H1 (cell line): ENCODE data around the gene BNC2. TPM values are rescaled to one million over a fixed set of nuclear protein-coding genes. Genes with fewer than 3 reads are reported as not detected.

ENCODE experiments used
- CBX5 ChIP-seq: fragments of 300-800, 300-1000 bp; sonication (generic); IDR thresholded peaks from 2 replicates; pipeline ENCODE4 v1.7.1; 2016; ENCODE audit warnings: antibody characterized with exemption, low read length, low read depth
- polyA plus RNA-seq, 7 experiments: library from polyadenylated mRNA; depleted of rRNA in 3 of 7; stranded (reverse) in 5 of 7; unstranded in 2 of 7; fragments of >200 nt in 5 of 7; fragments of 200-250 nt in 2 of 7; gene quantifications; 1 replicate in 5 of 7; 2 replicates in 1 of 7; 4 replicates in 1 of 7; pipeline versions ENCODE4 v1.2.1 to v1.2.3, GENCODE V29; 2011 to 2013; ENCODE audit warnings: missing spikeins in 2 of 7, mixed read lengths in 2 of 7
- total RNA-seq: library from RNA; stranded (reverse); fragmentation: NEBNext Ultra II Directional; extraction: Animal tissue kit (Norgen Biotek cat#: 25700); gene quantifications from 2 replicates; pipeline ENCODE4 v1.2.1, GENCODE V29; 2021

Gene BNC2
- total and polyA plus RNA-seq, 2 of the 8 experiments (the other 6 are each of a cell fraction or from before 2014, with no cell fraction given), result 16.0 to 26.8 TPM

DNA sequence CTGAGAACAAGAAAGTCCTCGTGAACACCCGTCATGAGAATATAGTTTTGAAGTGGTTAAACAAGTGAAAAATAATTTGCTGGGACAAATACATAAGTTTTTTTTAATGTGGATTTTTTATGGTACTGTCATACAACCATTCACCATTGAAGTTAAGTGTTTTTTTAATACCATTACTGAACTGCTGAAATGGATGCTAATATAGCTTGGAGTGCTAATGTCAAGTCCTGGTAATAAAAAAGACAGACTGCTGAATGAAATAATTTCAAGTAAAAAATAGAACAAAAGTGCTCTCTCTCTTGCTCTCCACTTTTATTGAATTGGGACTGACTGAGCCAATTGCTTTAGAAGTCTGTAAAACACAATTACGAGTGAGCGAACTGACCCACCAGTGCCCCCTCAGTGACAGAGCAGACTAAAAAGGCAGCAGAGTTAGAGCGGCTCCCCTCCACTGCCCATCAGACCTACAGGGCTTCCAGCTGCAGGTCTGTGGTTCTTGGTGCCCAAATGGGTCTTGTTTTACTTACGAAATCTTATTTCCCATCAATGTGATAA lies 442.5 kb downstream of the BNC2 start (continued):
- TF ChIP-seq CBX5, result no peak
